A549 (cell line): ENCODE measurements around the gene CD96. TPM values are rescaled to one million over a fixed set of nuclear protein-coding genes. Genes with fewer than 3 reads are reported as not detected.

Experiments used
- ATAC-seq, 2 experiments: fragments of 200-7000 bp in 1 of 2; fragments of >200 bp in 1 of 2; cut with Nextera tagmentation in 1 of 2; cut with Tn5 transposase in 1 of 2; 3 replicates each; pipeline versions ENCODE4 v1.8.0 to v1.9.1; 2018 to 2020; ENCODE audit warnings: mild to moderate bottlenecking in 1 of 2, moderate library complexity in 1 of 2
- CTCF ChIA-PET: fragments of 300-600 bp; sonication (Branson Sonifier 250); formaldehyde crosslinking; extraction: SDS; loops from one replicate; lab custom pipeline; 2021; ENCODE audit warnings: antibody characterized with exemption, inconsistent platforms; lab: Yijun Ruan, JAX
- POLR2A ChIA-PET: fragments of 350-600 bp; formaldehyde crosslinking; extraction: SDS; loops from one replicate; lab custom pipeline; 2021; ENCODE audit warnings: antibody characterized with exemption, inconsistent platforms; lab: Yijun Ruan, JAX
- DNase-seq, 2 experiments: peaks; one replicate each; pipeline versions ENCODE4 v3.0.0 to v3.0.0-alpha.2; 2011 to 2016; ENCODE audit warnings: low read depth in 1 of 2, low spot score in 1 of 2
- FAIRE-seq: peaks from 2 replicates; lab custom pipeline; 2011; peaks lifted over from hg19 to GRCh38; lab: Jason Lieb, UNC
- H3K27ac ChIP-seq, 2 experiments: fragments of >200 bp; sonication (Bioruptor Twin); formaldehyde crosslinking; 3 replicates each; pipeline ENCODE4 v1.5.1; 2016 to 2017
- H3K4me1 ChIP-seq: fragments of >200 bp; sonication (Bioruptor Twin); formaldehyde crosslinking; 3 replicates; pipeline ENCODE4 v1.6.1; 2016
- H3K4me2 ChIP-seq: fragments of >200 bp; sonication (Bioruptor Twin); formaldehyde crosslinking; 3 replicates; pipeline ENCODE4 v1.6.1; 2016
- H3K4me3 ChIP-seq: fragments of >200 bp; sonication (Bioruptor Twin); formaldehyde crosslinking; 3 replicates; pipeline ENCODE4 v1.5.1; 2016
- H3K9me3 ChIP-seq: fragments of >200 bp; sonication (Bioruptor Twin); formaldehyde crosslinking; 3 replicates; pipeline ENCODE4 v1.6.1; 2016
- ATOH8 ChIP-seq: fragments of 250-450 bp; sonication (Bioruptor Pico); IDR thresholded peaks from 2 replicates; pipeline ENCODE4 v1.5.0; 2020; ENCODE audit warnings: low read depth, mild to moderate bottlenecking, moderate library complexity
- BHLHE40 ChIP-seq: IDR thresholded peaks from 2 replicates; pipeline ENCODE4 v1.6.1; 2012; ENCODE audit warnings: low read depth, low read length, inconsistent platforms
- CBX2 ChIP-seq: fragments of 200-600 bp; sonication (generic); IDR thresholded peaks from 2 replicates; pipeline ENCODE4 v1.6.1; 2016; ENCODE audit warnings: low read depth, mild to moderate bottlenecking, borderline replicate concordance
- CBX8 ChIP-seq: fragments of 200-600 bp; sonication (generic); IDR thresholded peaks from 2 replicates; pipeline ENCODE4 v1.6.1; 2016
- CEBPB ChIP-seq, 2 experiments: fragments of >200 bp in 1 of 2; sonication (Bioruptor Twin) in 1 of 2; formaldehyde crosslinking in 1 of 2; IDR thresholded peaks; 2 replicates each; pipeline ENCODE4 v1.6.1; 2012 to 2016
- E2F6 ChIP-seq: IDR thresholded peaks from 2 replicates; pipeline ENCODE4 v1.6.1; 2012; ENCODE audit warnings: low read depth, borderline replicate concordance
- EP300 ChIP-seq, 2 experiments: fragments of >200 bp; sonication (Bioruptor Twin); formaldehyde crosslinking; IDR thresholded peaks; 2 replicates in 1 of 2; 3 replicates in 1 of 2; pipeline ENCODE4 v1.6.1; 2016 to 2017
- FOXS1 ChIP-seq: fragments of 250-450 bp; sonication (Bioruptor Pico); IDR thresholded peaks from 2 replicates; pipeline ENCODE4 v1.5.0; 2020; ENCODE audit warnings: mild to moderate bottlenecking, moderate library complexity
- GATA3 ChIP-seq: IDR thresholded peaks from 2 replicates; pipeline ENCODE4 v1.6.1; 2012; ENCODE audit warnings: borderline replicate concordance
- HEYL ChIP-seq: fragments of 250-450 bp; sonication (Bioruptor Pico); IDR thresholded peaks from 2 replicates; pipeline ENCODE4 v1.8.0; 2021; ENCODE audit warnings: mild to moderate bottlenecking, moderate library complexity
- HOXB13 ChIP-seq: fragments of 250-450 bp; sonication (Bioruptor Pico); IDR thresholded peaks from 2 replicates; pipeline ENCODE4 v1.5.0; 2020; ENCODE audit warnings: low read depth, mild to moderate bottlenecking, moderate library complexity
- HOXB5 ChIP-seq: fragments of 250-450 bp; sonication (Bioruptor Pico); IDR thresholded peaks from 2 replicates; pipeline ENCODE4 v1.5.0; 2020; ENCODE audit warnings: mild to moderate bottlenecking, moderate library complexity
- KDM1A ChIP-seq: fragments of 200-600 bp; sonication (generic); IDR thresholded peaks from 2 replicates; pipeline ENCODE4 v1.6.1; 2016; ENCODE audit warnings: low read depth, mild to moderate bottlenecking
- KDM5A ChIP-seq: fragments of 200-600 bp; sonication (generic); IDR thresholded peaks from 2 replicates; pipeline ENCODE4 v1.6.1; 2016; ENCODE audit warnings: antibody characterized with exemption, mild to moderate bottlenecking
- NFE2L2 ChIP-seq: fragments of 150-350 bp; conservative IDR thresholded peaks from 2 replicates; pipeline ENCODE4 v1.6.1; 2014; ENCODE audit warnings: low read length
- NPAS2 ChIP-seq: fragments of 250-450 bp; sonication (Bioruptor Pico); IDR thresholded peaks from 2 replicates; pipeline ENCODE4 v1.8.0; 2022; ENCODE audit warnings: mild to moderate bottlenecking, moderate library complexity, borderline replicate concordance
- NR3C1 ChIP-seq: fragments of >200 bp; sonication (Bioruptor Twin); formaldehyde crosslinking; IDR thresholded peaks from 3 replicates; pipeline ENCODE4 v1.6.1; 2017
- PHF8 ChIP-seq: fragments of 200-600 bp; sonication (generic); IDR thresholded peaks from 2 replicates; pipeline ENCODE4 v1.6.1; 2016; ENCODE audit warnings: low read depth, mild to moderate bottlenecking, antibody characterized with exemption, moderate library complexity, borderline replicate concordance
- RFX5 ChIP-seq: fragments of 450-650 bp; IDR thresholded peaks from 2 replicates; pipeline ENCODE4 v1.7.1; 2014; ENCODE audit warnings: antibody characterized with exemption, mild to moderate bottlenecking, moderate library complexity
- RNF2 ChIP-seq: fragments of 200-600 bp; sonication (generic); IDR thresholded peaks from 2 replicates; pipeline ENCODE4 v1.6.1; 2016; ENCODE audit warnings: low read depth, mild to moderate bottlenecking, antibody characterized with exemption, moderate library complexity, borderline replicate concordance
- SMC3 ChIP-seq: fragments of >200 bp; sonication (Bioruptor Twin); formaldehyde crosslinking; IDR thresholded peaks from 3 replicates; pipeline ENCODE4 v1.6.1; 2018; ENCODE audit warnings: inconsistent platforms
- TP53 ChIP-seq: fragments of 250-450 bp; sonication (Bioruptor Pico); IDR thresholded peaks from 2 replicates; pipeline ENCODE4 v1.5.0; 2021; ENCODE audit warnings: mild to moderate bottlenecking, moderate library complexity
- ZC3H11A ChIP-seq: fragments of 450-650 bp; IDR thresholded peaks from 2 replicates; pipeline ENCODE4 v1.6.1; 2014; ENCODE audit warnings: antibody characterized with exemption, mild to moderate bottlenecking
- ZSCAN20 ChIP-seq: fragments of 250-450 bp; sonication (Bioruptor Pico); IDR thresholded peaks from 2 replicates; pipeline ENCODE4 v1.8.0; 2022; ENCODE audit warnings: mild to moderate bottlenecking, moderate library complexity
- WGBS: methylation state at CpG from one replicate; pipeline ENCODE4 v1.1.6; 2017; ENCODE audit errors: missing lambda C conversion rate; 5-methylcytosine and 5-hydroxymethylcytosine counted together
- polyA plus RNA-seq, 4 experiments: library from polyadenylated mRNA; depleted of rRNA in 3 of 4; stranded (reverse); fragments of >200 nt; fragmentation: RNase III in 1 of 4; extraction: RNeasy Plus Mini Kit Qiagen cat#74134 plus additional on column Dnase treatment in 1 of 4; gene quantifications; 2 replicates in 3 of 4; 3 replicates in 1 of 4; pipeline ENCODE4 v1.2.3, GENCODE V29; 2011 to 2017
- TF ChIP-seq, protein P1 (sequence below): fragments of >200 bp; sonication (Bioruptor Twin); formaldehyde crosslinking; IDR thresholded peaks from 3 replicates; pipeline ENCODE4 v1.5.1; 2016
- TF ChIP-seq, protein P2 (sequence below): fragments of >200 bp; sonication (Bioruptor Twin); formaldehyde crosslinking; IDR thresholded peaks from 2 replicates; pipeline ENCODE4 v1.6.1; 2016

The CD96 gene
- polyA plus RNA-seq, 2 of the 4 experiments (the other 2 are of a cell fraction) = not detected

- CTCF ChIA-PET = interaction anchor here (1.3 to 1.6 kb wide), 3 partner anchors 9 to 83 kb away, joined by 3 to 6 read pairs (median 4); no protein-coding TSS in a partner anchor
- FAIRE-seq = no peak
- no peak for DNase-seq
- ATAC-seq = no peak
- WGBS = 95% methylated on average over 2 of the region's 2 CpGs
- H3K4me1 ChIP-seq = peaks cover 11% of the 10 kb centered on the region; the same call in 2 of the 3 replicates
- TF ChIP-seq CBX2 (no peak), TP53 (no peak), RFX5 (no peak), RNF2 (no peak), BHLHE40 (no peak), GATA3 (no peak), HOXB13 (no peak), CBX8 (no peak), ATOH8 (CRISPR knock-in tag) (no peak), ZSCAN20 (CRISPR knock-in tag) (no peak)
- TF ChIP-seq, all 56 proteins: peak for 0
- H3K4me3 ChIP-seq = no peak overlapping the region
- H3K9me3 ChIP-seq = no peaks in the 10 kb centered on the region
- POLR2A ChIA-PET = no interaction called here
- no peak overlapping the region for H3K4me2 ChIP-seq
- no peak overlapping the region for H3K27ac ChIP-seq
These were observed 66.4 kb downstream of the CD96 start for GRCh38 chr3:111608383-111608782.

GRCh38 chr3:111609700-111610099 is 67.7 kb downstream of the CD96 start:
- ChIA-PET CTCF (no interaction called here), POLR2A (no interaction called here)
- no peak for TF ChIP-seq NFE2L2
- no peak for TF ChIP-seq E2F6
- TF ChIP-seq ZC3H11A = no peak
- TF ChIP-seq HOXB5 = no peak
- no peak for TF ChIP-seq PHF8
- TF ChIP-seq SMC3 = no peak
- H3K4me2 ChIP-seq = no peak overlapping the region
- no peak overlapping the region for H3K27ac ChIP-seq
- ATAC-seq = no peak
- peaks cover 9% of the 10 kb centered on the region; the same call in 2 of the 3 replicates for H3K4me1 ChIP-seq
- DNase-seq = no peak
- H3K9me3 ChIP-seq = no peaks in the 10 kb centered on the region
- WGBS = 94% methylated on average over 2 of the region's 2 CpGs
- no peak for FAIRE-seq
- H3K4me3 ChIP-seq = no peak overlapping the region

GRCh38 chr3:111610189-111610588 is 68.2 kb downstream of the CD96 start:
- FAIRE-seq (no peak), ATAC-seq (no peak), DNase-seq (no peak)
- TF ChIP-seq NPAS2 (CRISPR knock-in tag) (no peak), FOXS1 (no peak), KDM5A (no peak), HEYL (no peak), KDM1A (no peak), EP300 (IDR thresholded peaks at IDR 0.05) (no peak), CEBPB (IDR thresholded peaks at IDR 0.05) (no peak), NR3C1 (no peak)
- TF ChIP-seq, protein P1, sequence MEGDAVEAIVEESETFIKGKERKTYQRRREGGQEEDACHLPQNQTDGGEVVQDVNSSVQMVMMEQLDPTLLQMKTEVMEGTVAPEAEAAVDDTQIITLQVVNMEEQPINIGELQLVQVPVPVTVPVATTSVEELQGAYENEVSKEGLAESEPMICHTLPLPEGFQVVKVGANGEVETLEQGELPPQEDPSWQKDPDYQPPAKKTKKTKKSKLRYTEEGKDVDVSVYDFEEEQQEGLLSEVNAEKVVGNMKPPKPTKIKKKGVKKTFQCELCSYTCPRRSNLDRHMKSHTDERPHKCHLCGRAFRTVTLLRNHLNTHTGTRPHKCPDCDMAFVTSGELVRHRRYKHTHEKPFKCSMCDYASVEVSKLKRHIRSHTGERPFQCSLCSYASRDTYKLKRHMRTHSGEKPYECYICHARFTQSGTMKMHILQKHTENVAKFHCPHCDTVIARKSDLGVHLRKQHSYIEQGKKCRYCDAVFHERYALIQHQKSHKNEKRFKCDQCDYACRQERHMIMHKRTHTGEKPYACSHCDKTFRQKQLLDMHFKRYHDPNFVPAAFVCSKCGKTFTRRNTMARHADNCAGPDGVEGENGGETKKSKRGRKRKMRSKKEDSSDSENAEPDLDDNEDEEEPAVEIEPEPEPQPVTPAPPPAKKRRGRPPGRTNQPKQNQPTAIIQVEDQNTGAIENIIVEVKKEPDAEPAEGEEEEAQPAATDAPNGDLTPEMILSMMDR = no peak
- TF ChIP-seq, protein P2, sequence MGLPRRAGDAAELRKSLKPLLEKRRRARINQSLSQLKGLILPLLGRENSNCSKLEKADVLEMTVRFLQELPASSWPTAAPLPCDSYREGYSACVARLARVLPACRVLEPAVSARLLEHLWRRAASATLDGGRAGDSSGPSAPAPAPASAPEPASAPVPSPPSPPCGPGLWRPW = no peak
- peaks cover 4% of the 10 kb centered on the region; the same call in 2 of the 3 replicates for H3K4me1 ChIP-seq
- H3K9me3 ChIP-seq = no peaks in the 10 kb centered on the region
- POLR2A ChIA-PET = no interaction called here
- no peak overlapping the region for H3K4me2 ChIP-seq
- CTCF ChIA-PET = interaction anchor here (1.5 kb wide), 1 partner anchor 32 kb away, joined by 5 read pairs; no protein-coding TSS in a partner anchor
- no peak overlapping the region for H3K27ac ChIP-seq
- H3K4me3 ChIP-seq = no peak overlapping the region
- WGBS = 69% methylated on average over 5 of the region's 5 CpGs
